ENCODE measurements around the gene TEFM. TPM values are rescaled to one million over a fixed set of nuclear protein-coding genes. Genes with fewer than 3 reads are reported as not detected.
A peak's percentile ranks its signal among the peaks of the same experiment; 100 is the strongest.

The TEFM gene
- total and polyA plus RNA-seq, 2 donors (not counting 1 experiment from before 2014, with no cell fraction given) = 10.9 to 11.1 TPM

GRCh38 chr17:30908717-30909420 lies 2.8 kb upstream of the TEFM start:
- TF ChIP-seq EZH2 (IDR thresholded peaks at IDR 0.05; ENCODE audit: low read length, missing control alignments) (no peak), CTCF (conservative IDR thresholded peaks at IDR 0.05 in 1 of 2, IDR thresholded peaks at IDR 0.05 in 1 of 2; ENCODE audit: low read depth in 1 of 2, low read length in 2 of 2) (no peak)
- no peaks in the 10 kb centered on the region for H3K9me3 ChIP-seq (ENCODE audit: control insufficient read depth, insufficient read depth, low read depth, low read length)
- DNase-seq (ENCODE audit: low read depth in 2 of 2) = no peak
- H4K20me1 ChIP-seq (ENCODE audit: control insufficient read depth, extremely low read depth, insufficient read depth, low read length) = no peaks in the 10 kb centered on the region
- H2AFZ ChIP-seq (ENCODE audit: low read length) = no peak overlapping the region
- H3K4me2 ChIP-seq (ENCODE audit: extremely low read depth, insufficient read depth, low read length) = no peak overlapping the region
- H3K9ac ChIP-seq (ENCODE audit: insufficient read depth, low read length) = no peak overlapping the region
- peaks cover 15% of the 10 kb centered on the region for H3K79me2 ChIP-seq (ENCODE audit: control insufficient read depth, insufficient read depth, low read length)
- no peaks in the 10 kb centered on the region for H3K27me3 ChIP-seq (ENCODE audit: control insufficient read depth, insufficient read depth, low read length)
- H3K4me3 ChIP-seq (replicated peaks in 1 of 4; ENCODE audit: control extremely low read depth in 1 of 4, insufficient read depth in 1 of 4, low read depth in 3 of 4, low read length in 4 of 4) = no peak overlapping the region
- no peaks in the 10 kb centered on the region for H3K36me3 ChIP-seq (ENCODE audit: control insufficient read depth, insufficient read depth, low read length)
- H3K4me1 ChIP-seq (ENCODE audit: control insufficient read depth, extremely low read depth, insufficient read depth, low read length) = peaks cover 3% of the 10 kb centered on the region
- no peak overlapping the region for H3K27ac ChIP-seq (ENCODE audit: insufficient read depth, low read length)

GRCh38 chr17:30905742-30906100 lies 317 bp downstream of the TEFM start:
- no peak for TF ChIP-seq CTCF (conservative IDR thresholded peaks at IDR 0.05 in 1 of 2, IDR thresholded peaks at IDR 0.05 in 1 of 2; ENCODE audit: low read depth in 1 of 2, low read length in 2 of 2)
- TF ChIP-seq EZH2 (IDR thresholded peaks at IDR 0.05; ENCODE audit: low read length, missing control alignments) = no peak
- H3K4me2 ChIP-seq (ENCODE audit: extremely low read depth, insufficient read depth, low read length) = peak overlapping the region; percentile 82
- H3K36me3 ChIP-seq (ENCODE audit: control insufficient read depth, insufficient read depth, low read length) = peaks cover 3% of the 10 kb centered on the region
- no peaks in the 10 kb centered on the region for H4K20me1 ChIP-seq (ENCODE audit: control insufficient read depth, extremely low read depth, insufficient read depth, low read length)
- peak overlapping the region; percentile 46 for H3K9ac ChIP-seq (ENCODE audit: insufficient read depth, low read length)
- no peak for DNase-seq (ENCODE audit: low read depth in 2 of 2)
- H3K4me3 ChIP-seq (replicated peaks in 1 of 4; ENCODE audit: control extremely low read depth in 1 of 4, insufficient read depth in 1 of 4, low read depth in 3 of 4, low read length in 4 of 4) = peak overlapping the region; percentile 40 to 90 (median 72)
- H3K4me1 ChIP-seq (ENCODE audit: control insufficient read depth, extremely low read depth, insufficient read depth, low read length) = peaks cover 3% of the 10 kb centered on the region
- no peaks in the 10 kb centered on the region for H3K9me3 ChIP-seq (ENCODE audit: control insufficient read depth, insufficient read depth, low read depth, low read length)
- peaks cover 22% of the 10 kb centered on the region for H3K79me2 ChIP-seq (ENCODE audit: control insufficient read depth, insufficient read depth, low read length)
- H2AFZ ChIP-seq (ENCODE audit: low read length) = peak overlapping the region; percentile 85
- peak overlapping the region; percentile 60 for H3K27ac ChIP-seq (ENCODE audit: insufficient read depth, low read length)
- no peaks in the 10 kb centered on the region for H3K27me3 ChIP-seq (ENCODE audit: control insufficient read depth, insufficient read depth, low read length)

- no peak overlapping the region for H3K27ac ChIP-seq (ENCODE audit: insufficient read depth, low read length)
- no peaks in the 10 kb centered on the region for H4K20me1 ChIP-seq (ENCODE audit: control insufficient read depth, extremely low read depth, insufficient read depth, low read length)
- no peak overlapping the region for H3K4me3 ChIP-seq (replicated peaks in 1 of 4; ENCODE audit: control extremely low read depth in 1 of 4, insufficient read depth in 1 of 4, low read depth in 3 of 4, low read length in 4 of 4)
- H3K36me3 ChIP-seq (ENCODE audit: control insufficient read depth, insufficient read depth, low read length) = no peaks in the 10 kb centered on the region
- peaks cover 2% of the 10 kb centered on the region for H3K79me2 ChIP-seq (ENCODE audit: control insufficient read depth, insufficient read depth, low read length)
- no peaks in the 10 kb centered on the region for H3K4me1 ChIP-seq (ENCODE audit: control insufficient read depth, extremely low read depth, insufficient read depth, low read length)
- H3K9me3 ChIP-seq (ENCODE audit: control insufficient read depth, insufficient read depth, low read depth, low read length) = no peaks in the 10 kb centered on the region
- DNase-seq (ENCODE audit: low read depth in 2 of 2) = no peak
- no peak overlapping the region for H2AFZ ChIP-seq (ENCODE audit: low read length)
- TF ChIP-seq CTCF (conservative IDR thresholded peaks at IDR 0.05 in 1 of 2, IDR thresholded peaks at IDR 0.05 in 1 of 2; ENCODE audit: low read depth in 1 of 2, low read length in 2 of 2) (no peak), EZH2 (IDR thresholded peaks at IDR 0.05; ENCODE audit: low read length, missing control alignments) (no peak)
- H3K4me2 ChIP-seq (ENCODE audit: extremely low read depth, insufficient read depth, low read length) = no peak overlapping the region
- no peaks in the 10 kb centered on the region for H3K27me3 ChIP-seq (ENCODE audit: control insufficient read depth, insufficient read depth, low read length)
- no peak overlapping the region for H3K9ac ChIP-seq (ENCODE audit: insufficient read depth, low read length)
Observed at GRCh38 chr17:30897311-30897710, 8.7 kb downstream of the TEFM start.
